ENCODE data around the gene IFI27L1.

IFI27L1 gene

DNA sequence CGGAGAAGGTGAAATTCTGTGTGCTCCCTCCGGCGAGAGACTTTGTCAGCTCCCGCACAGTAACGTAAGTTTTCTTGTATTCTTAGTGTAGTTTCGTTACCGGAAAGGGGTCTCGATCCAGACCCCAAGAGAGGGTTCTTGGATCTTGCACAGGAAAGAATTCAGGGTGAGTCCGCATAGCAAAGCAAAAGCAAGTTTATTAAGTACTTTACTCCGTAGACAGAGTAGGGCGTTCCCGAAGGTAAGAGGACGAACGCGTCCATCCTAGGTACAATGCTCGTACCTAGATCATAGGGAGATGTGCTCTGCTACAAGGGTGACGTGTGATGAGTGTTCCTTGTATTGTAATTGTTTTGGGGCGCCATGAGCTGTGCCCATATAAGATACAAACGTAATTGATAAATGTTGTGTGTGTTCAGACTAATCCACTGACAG is 293 bp downstream of the IFI27L1 start:
- no peak for DNase-seq

DNA sequence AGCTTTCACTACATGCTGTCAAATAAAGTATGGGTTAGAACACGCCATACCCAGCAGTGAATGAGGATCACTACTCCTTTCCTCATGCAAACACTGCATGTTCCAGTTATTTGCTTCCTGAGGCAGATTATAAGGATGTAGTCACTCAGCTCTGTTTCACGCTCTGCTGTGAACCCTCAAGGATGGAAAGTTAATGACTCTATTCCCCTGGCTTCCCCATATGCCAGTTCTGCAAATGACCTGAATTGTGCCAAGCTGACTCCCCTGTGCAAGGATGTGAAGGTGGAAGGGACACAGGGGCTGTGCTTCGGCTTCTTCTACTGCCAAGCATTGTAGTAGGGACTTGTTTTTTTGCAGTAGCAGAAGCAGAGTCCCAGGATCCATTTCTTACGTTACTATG is 6.8 kb downstream of the IFI27L1 start:
- no peak for DNase-seq

DNA sequence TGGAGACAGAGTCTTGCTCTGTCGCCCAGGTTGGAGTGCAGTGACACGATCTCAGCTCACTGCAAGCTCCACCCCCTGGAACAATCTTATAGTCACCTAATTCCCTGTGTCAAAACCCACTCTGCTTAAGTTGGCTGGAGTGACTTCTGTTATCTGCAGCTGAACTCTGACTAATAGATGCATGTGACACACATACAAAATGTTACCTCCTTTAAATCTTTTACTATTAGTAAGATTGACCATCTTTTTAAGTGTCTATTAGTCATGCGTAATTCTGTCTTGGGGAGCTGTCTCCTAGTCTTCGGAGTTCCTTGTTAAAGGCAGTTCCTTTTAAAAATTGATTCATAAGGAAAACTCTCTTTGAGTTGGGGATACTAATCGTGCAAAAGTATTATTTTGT is 7.4 kb downstream of the IFI27L1 start:
- no peak for DNase-seq

DNA sequence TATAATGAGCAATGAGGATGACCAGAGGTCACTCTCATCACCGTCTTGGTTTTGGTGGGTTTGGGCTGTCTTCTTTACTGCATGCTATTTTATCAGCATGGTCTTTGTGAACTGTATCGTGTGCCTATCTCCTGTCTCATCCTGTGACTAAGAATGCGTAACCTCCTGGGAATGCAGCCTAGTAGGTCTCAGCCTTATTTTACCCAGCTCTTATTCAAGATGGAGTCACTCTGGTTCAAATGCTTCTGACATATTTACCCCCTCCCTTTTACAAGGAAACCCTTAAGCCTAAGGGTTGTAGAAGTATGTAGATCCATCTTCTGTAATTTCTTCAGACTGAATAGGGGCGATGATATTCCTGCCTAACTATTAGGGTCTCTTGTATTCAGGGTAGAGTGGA is 8.4 kb downstream of the IFI27L1 start:
- no peak for DNase-seq

DNA sequence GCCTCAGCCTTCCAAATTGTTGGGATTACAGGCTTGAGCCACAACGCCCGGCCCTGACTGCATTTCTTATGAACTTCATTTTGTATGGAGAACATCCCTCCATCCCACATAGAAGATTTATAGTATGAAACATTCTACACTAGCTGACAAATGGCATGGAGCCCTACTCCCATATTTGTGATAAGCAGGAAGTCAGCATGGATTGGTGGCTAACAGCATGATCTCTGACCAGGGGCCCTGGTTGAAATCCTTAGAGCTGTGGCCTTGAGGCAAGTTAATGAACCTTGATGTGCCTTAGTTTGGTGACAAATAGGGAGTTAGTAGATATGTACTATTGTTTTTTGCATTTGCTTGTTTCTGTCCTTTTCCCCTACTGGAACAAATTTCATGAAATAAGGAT is 12.3 kb downstream of the IFI27L1 start:
- no peak for DNase-seq

DNA sequence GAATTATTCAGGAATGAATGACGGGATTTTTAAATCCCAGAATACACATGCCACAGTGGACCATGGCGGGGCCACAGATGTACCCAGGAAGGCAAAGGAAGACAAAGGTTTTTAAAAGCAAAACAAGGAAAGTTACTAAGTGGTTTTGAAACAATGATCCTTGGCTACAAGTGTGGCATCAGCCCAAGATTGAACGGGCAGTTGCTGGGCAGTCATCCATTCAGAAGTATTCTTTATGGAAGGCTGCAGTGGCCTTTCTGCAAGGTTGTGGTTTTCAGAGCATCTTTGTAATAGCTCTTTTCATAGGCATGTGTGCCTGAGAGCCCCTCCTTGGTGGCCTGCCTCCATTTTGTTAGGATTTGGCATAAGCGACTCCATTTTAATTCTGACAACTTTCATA is 16.0 kb downstream of the IFI27L1 start:
- DNase-seq: no peak

DNA sequence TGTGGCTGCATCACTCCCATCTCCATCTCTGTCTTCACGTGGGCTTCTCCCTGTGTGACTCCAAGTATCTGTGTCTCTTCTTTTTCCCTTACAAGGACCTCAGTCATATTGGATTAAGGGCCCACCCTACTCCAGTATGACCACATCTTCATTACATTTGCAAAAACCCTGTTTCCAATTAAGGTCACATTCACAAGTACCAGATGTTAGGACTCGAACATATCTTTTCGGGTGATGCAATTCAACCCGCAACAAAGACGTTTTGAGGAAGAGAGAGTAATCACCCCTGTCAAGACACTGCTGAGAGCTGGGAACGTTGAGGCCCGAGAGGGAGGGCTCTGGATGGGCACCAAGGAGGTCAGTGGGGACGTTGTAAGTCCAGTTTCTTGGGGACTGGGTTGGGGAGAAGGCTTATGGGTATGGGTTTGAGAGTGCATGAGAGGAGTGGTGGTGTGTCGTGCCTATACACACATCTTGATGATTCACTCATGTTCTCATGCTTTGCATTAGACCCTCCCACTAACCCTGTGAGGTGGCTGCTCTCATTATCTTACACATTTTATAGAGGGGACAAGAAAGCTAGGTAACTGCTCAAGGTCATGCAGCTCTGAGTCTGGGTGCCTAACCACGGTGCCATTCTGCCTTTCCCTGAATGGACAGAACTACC is 17.3 kb downstream of the IFI27L1 start:
- no peak for DNase-seq

DNA sequence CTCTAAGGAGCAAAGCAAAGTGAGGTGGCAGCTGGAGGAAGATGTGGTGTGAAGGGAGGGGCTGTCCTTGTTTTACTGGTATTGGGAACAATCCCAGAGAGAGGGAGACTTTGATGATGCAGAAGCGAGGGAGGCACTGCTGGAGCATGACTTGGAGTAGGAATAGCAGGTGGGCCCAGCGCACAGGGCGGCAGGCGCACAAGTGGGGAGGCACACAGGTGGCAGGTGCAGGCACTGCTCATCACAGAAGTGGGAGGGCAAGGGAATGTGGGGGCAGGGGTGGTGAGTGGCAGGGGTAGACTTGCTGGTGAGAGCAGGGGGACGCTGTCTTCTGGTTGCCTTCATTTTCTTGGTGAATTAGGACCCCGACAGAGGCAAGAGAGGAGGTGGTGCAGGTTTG is 17.9 kb downstream of the IFI27L1 start:
- no peak for DNase-seq

DNA sequence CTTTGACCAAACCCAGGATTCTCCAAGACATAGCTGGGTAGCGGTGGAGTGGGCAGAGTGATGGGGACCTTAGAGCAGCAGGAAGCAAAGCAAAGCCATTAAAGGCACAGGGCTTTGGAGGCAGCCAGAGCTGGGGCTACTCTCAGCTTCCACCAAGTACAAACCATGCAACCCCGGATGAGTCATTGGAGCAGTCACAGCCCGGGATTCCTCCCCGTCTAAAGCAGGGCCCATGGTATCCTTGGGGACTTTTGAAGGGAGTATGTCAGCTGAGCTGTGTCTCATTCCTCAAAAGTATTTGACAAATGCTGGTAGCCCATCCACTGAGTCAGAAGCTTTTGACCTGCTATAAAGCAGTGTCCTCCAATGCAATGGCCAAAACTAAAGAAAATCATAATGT is 19.7 kb downstream of the IFI27L1 start:
- no peak for DNase-seq

DNA sequence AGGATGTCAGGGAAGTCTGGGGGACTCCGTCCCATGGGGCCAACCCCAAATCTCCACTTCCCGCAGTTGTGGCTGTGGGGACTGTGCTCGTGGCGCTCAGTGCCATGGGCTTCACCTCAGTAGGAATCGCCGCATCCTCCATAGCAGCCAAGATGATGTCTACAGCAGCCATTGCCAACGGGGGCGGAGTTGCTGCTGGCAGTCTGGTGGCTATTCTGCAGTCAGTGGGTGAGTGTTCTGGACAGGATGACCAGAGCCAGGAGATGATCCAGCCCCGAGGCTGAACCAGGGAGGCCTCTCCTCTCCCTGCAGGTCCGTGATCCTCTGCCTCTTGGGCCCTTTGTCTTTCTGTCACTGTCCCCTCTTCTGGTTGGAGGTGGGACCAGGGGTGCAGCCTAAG is 20.6 kb downstream of the IFI27L1 start:
- DNase-seq: no peak

DNA sequence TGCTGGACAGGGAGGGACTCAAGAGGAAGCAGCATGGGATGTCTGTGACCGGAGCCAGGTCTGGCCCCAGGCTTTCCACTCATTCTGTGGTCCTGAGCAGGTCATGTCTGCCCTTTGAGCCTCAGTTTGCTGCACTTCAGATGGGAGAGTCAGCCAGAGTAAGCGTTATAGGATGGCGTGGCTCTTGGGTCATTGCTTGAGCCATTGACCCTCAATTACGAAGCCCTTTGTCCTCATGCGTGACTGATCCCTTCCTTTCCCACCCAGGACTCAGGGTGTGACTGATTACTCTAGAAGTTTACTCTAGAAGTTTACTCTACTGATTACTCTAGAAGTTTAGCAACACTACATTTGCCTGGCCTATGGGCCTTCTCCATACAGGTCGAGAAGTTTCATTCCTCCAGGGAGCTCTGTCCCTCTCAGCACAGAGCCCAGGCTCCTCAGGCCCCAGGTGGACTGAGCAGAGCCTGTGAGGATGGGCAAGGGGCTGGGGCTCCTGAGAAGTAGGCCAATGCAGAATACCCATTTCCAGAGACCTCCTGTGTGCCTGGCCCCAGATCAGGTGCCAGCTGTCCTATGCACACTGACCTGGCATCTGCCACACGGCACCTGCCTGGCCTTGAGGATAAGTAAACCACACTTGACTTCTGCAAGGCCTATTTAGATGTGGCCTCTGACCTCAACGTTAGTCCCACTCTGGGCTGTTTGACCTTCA is 21.8 kb downstream of the IFI27L1 start:
- DNase-seq: no peak

DNA sequence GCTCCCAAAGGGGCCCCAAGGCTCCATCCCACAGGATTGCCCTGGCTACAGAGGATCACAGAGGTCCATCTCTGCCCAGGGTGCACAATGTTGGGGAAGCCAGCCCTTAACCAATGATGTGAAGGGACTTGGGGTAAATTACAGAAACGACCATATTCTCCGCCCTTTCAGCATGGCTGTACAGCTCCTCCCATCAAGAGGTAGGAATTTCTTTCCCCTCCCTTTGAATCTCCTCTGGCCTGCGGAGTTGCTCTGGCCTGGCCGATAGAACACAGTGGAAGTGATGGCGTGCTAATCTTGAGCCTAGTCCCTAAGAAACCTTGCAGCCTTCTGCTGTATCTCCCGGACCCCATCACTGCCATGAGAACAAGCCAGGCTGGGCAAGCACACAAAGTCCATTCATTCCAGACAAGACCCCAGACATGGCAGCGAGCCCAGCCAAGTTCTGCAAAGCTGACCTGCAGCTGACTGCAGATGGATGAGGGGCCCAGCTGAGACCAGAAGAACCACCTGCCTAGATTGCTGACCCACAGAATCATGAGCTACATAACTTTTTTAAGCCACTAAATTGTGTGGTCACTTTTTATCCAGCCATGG is 22.5 kb downstream of the IFI27L1 start:
- DNase-seq: no peak

DNA sequence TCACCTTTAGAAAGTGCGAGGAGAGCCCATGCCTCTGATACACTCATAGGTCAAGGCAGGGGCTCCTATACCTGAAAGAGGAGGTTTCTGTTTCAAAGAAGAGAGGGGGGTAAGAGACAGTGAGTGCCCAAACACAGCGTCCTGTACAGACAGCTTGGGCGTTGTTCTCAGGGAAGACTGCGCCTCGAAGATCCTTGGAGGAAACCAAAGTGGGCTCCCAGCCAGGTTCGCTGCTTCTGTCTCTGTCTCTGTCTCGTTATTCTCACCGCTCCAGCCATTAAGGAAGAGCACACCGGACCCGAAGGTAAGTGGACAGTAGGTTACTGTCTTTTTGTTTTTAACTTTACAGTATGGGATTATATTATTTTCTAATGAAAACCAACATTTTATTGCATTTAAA is 23.6 kb downstream of the IFI27L1 start:
- DNase-seq: no peak

DNA sequence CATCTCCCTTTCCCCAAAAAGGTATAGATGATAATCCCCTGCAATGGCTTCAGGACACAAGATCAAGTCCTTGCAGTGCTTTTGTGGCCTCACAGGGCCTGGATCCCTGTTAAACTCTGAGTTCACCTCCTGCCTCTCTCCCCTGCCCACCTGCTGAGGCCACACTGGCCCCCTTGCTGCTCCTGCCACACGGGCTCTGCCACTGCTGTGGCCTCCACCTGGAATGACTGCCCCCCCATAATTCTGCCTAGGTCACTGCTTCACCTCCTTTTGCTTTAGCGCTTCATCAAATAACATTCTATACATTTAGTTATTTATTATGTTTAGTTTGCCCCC is 28.8 kb downstream of the IFI27L1 start:
- no peak for DNase-seq

DNA sequence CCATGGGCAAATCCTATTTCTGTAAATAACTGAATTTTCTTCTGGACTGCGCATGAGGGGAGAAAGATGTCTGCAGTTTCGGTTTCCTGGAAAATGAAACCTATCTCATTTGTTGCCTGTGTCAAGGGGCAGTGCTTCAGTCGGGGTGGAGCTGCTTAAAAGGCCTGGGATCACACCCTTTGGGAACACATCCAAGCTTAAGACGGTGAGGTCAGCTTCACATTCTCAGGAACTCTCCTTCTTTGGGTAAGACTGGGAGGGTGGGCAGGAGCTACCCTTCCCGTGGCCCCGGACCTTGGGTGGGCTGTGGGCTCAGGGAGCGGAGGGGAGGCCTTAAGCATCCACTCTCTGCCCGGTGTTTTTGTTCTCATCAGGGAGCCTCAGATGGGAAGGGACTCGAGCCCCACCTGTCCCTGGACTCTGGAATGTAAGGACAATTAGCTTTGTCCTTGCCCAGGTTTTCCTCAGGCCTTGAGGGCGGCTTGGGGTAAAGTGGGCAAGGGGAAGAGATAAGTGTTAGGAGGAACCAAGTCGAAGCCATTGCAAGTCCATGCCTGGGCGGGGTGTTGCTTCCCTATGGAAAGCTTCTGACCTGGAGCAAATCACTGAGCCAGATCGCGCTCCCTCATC is 29.6 kb downstream of the IFI27L1 start, which contains the start of gene IFI27:
Gene IFI27 (plus strand): TSS at position 185 of the 630 bp plus-strand sequence.
- no peak for DNase-seq

DNA sequence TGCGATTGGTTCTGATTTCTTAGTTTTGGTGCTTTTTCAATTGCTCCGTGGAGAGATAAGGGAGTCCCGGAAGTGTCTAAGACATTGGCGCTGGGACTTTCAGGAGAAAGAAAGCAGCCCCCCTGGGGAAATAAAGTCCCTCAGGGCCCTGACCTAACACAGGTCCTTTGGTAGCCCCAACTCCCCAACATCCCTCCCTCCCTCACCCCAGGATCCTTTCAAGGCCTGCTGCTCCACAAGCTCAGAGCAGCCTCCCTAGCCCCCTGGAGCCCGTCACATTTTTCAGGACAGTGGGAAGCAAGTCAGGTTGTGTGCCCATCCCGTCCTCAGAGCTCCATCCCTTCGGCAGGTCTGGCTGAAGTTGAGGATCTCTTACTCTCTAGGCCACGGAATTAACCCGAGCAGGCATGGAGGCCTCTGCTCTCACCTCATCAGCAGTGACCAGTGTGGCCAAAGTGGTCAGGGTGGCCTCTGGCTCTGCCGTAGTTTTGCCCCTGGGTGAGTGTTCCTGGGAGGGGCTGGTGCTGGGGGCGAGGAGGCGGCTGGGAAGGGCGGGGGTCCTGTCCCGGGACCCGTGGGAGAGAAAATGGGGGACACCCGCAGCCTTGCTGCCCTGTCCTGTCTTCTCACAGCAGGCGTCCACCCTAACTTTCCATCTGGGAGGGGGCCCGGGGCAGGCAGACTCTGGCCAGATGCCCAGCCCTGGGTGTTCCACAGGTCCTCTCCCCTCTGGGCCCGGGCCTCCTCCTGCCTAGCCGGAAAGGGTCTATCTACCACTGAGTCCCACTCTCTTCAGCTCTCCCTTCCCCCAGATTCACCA is 30.4 kb downstream of the IFI27L1 start:
- DNase-seq: no peak

DNA sequence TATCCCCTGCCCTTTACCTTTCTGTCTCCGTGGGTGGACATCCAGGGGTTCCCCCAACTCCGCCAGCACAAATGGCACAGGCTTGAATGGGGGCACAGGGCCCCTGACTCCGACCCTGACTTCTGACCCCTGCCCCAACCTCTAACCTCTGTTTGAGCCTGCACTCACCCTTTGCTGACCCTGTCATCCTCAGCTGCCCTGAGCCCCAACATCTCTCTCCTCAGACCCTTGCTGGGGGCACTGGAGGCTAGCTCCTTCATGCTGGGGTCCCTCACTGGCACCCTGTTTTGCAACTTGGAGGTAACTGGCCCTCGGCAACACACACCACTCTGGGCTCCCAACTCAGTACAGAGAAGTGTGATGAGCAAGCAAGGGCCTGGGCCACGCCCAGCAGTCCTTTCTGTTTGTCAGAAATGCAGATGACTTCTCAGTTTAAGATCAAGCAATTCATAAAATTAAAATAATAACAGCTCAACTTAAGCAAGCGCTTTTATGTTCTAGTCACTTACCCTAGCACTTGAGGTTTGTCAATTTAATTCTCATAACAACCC is 31.5 kb downstream of the IFI27L1 start:
- DNase-seq: no peak

DNA sequence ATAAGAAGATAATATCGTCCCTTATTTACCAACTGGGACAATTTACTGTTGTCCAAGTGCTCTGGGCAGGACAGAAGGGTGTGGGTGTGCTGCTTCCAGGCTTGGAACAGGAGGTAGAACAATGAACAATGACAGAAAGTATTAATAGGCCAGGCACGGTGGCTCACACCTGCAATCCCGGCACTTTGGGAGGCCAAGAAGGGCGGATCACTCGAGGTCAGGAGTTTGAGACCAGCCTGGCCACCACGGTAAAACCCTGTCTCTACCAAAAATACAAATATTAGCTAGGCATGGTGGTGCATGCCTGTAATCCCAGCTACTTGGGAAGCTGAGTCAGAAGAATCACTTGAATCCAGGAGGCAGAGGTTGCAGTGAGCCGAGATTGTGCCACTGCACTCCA is 32.0 kb downstream of the IFI27L1 start:
- DNase-seq: no peak

DNA sequence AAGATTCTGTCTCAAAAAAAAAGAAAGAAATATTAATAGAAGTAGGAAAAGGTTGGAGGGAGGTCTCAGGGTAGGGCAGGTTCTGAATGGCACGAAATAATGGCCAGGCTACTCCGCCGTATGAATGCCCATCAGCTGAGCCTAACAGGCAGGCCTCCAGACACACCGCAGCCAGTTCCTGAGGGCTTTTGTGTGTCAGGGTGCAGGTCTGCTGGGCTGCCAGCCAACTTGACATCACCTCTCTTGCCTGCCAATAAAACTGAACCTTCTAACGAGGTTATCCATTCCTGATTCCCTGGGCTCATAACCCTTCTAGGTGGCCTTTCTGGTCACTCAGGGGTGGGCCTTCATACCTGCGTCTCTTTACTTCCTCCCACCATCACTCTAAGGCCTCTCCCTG is 32.4 kb downstream of the IFI27L1 start:
- no peak for DNase-seq

DNA sequence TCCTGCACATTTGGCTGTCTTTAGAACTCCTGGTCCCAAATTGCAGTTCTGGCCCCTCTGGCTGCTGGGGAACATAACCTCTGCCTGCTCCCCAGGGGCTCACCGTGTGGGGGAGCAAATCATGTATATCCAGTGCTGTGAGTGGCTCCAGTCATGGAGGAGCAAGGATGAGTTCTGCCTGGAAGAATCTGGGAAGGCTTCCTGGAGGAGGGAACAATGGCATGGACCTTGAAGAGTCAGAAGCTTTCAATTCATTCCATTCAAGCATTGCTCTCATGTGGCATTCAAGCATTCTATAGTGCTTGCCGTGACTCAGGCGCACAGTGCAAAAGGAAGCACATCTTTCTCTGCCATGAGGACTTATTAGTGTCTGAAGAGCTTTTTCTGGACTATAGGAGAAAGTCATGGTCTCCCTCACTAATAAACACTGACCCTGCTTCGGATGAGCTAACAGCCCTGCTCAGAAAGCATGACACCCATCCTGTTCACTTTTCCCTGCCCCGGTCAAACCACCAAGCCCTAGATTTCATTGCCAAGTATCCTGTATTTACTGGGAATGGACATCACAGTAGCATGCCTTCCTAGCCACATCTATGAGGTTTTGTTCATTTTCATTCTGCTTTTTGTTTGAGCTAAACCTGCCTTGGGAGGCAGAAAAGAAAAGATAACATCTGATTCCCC is 32.9 kb downstream of the IFI27L1 start:
- no peak for DNase-seq

DNA sequence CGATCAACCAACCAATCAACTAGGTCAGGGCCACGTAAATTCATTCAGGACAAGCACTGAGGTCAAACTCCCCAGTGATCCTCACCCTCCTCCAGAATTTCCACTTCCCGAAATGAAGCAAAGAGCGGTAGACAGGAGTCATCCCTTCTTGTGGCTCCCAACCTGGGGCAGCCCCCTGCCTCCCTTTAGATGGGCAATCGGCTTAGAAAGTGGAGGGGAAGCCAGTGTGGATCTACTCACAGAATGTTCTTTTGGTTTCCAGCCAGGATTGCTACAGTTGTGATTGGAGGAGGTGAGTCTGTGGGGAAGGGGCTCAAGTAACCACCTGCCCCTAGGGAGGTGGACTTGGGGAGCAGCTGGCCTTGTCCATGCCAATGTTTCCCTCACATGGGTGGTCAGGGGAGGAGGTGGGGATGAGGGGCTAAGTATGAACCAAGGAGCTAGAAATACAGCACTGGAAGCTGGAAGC is 33.5 kb downstream of the IFI27L1 start:
- no peak for DNase-seq

DNA sequence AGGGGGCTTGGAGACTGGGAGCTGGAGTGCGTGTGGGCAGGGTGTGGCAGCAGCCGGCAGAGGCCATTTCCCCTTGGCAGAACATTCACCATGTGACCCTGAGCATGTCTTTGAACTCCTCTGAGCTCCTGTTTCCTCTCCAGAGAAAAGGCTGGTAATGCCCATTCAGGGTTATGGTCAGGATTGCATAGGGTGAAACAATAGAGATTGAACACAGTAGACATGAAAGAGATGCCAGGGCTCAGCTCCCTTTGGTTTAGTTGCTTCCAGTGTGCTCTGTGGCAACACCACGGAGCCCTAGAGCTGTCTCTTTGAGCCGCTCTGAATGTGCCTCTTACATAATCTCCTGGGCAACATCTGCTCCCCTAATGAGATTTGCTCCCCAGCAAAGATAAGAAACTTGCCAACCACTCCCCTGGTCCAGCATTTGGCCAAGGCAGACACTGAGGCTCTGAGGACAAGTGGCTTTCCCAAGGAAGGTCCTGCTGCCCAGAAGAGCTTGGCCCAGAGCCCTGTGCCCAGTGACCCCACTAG is 34.0 kb downstream of the IFI27L1 start:
- no peak for DNase-seq

Measured in activated CD8-positive, alpha-beta memory T cell treated with anti-CD3 and anti-CD28 coated beads for 24 hours (primary cell).